ENCODE measurements around the gene MYO15B. TPM values are rescaled to one million over a fixed set of nuclear protein-coding genes. Genes with fewer than 3 reads are reported as not detected.

The MYO15B gene
- total and polyA plus RNA-seq, 2 of the 13 experiments (the other 11 are each of a cell fraction or from before 2014, with no cell fraction given) = 2.8 to 8.1 TPM

DNA sequence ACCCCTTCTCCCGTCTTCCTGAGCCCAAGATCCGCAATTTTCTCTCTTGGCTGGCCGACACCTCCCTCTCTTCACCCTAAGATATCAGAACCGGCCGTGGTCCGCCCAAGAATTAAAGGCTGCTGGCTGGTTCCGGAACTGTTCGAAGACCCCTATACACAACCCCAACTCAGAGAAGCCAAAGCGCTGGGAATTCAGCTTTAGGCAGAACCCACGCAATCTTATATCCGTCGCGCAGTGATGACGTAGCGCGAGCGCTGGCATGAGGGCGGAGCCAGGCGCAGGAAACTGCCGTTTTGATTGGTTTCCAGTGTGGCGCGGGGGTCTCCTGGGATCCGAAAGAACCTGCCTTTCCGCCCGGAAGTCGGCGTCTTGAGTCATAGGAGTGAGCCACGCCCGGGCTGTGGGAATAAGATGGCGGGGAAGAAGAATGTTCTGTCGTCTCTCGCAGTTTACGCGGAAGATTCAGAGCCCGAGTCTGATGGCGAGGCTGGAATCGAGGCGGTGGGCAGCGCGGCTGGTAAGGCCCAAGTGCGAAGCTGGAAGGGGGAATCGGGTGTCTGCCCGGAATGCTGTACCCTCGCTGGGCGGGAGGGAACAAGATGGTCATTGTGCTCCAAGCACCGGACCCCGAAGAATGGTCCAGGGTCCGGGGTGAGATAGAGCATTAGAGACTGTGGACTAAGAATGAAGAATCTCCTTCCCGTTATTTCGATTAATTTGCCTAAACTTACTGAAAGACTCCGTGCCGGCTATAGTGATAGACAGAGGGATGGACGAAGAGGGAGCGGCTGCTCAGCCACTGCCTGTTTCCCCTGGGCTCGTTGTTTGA lies 79.6 kb downstream of the MYO15B start, which contains the start of the genes RECQL5 and SAP30BP (continued):
- TF ChIP-seq ZBTB46 (CRISPR knock-in tag; IDR thresholded peaks at IDR 0.05; ENCODE audit: borderline replicate concordance) = no peak; the same call in 1 of the 2 replicates
- no peak for TF ChIP-seq ZNF589 (CRISPR knock-in tag; conservative IDR thresholded peaks at IDR 0.05)
- peak; percentile 86 for TF ChIP-seq POGZ (CRISPR knock-in tag; IDR thresholded peaks at IDR 0.05)
- peak; percentile 72 for TF ChIP-seq HCFC1 (IDR thresholded peaks at IDR 0.05; ENCODE audit: low read depth, low read length)
- TF ChIP-seq ASH2L (IDR thresholded peaks at IDR 0.05; ENCODE audit: insufficient read length, low read depth, low read length) = peak; percentile 97
- TF ChIP-seq TCF7 (IDR thresholded peaks at IDR 0.05; ENCODE audit: low read depth) = no peak
- peak; percentile 87 for TF ChIP-seq PITX1 (CRISPR knock-in tag; IDR thresholded peaks at IDR 0.05)
- TF ChIP-seq ZNF205 (CRISPR knock-in tag; IDR thresholded peaks at IDR 0.05) = peak; percentile 11; the same call in 1 of the 2 replicates
- TF ChIP-seq ZNF224 (CRISPR knock-in tag; IDR thresholded peaks at IDR 0.05) = 0 out of 2 replicates have a peak, but pooled peaks have one; percentile 86
- peak; percentile 83 for TF ChIP-seq TAF1 (CRISPR knock-in tag; IDR thresholded peaks at IDR 0.05)
- no peak for TF ChIP-seq ADNP (CRISPR knock-in tag; IDR thresholded peaks at IDR 0.05)
- TF ChIP-seq ARID3A (IDR thresholded peaks at IDR 0.05; ENCODE audit: low read depth, low read length) = no peak; the same call in 1 of the 2 replicates
- no peak for TF ChIP-seq ZSCAN20 (CRISPR knock-in tag; IDR thresholded peaks at IDR 0.05; ENCODE audit: borderline replicate concordance)
- TF ChIP-seq SYNCRIP (IDR thresholded peaks at IDR 0.05; ENCODE audit: insufficient read depth, low read depth, low read length) = no peak
- no peak for TF ChIP-seq ZNF552 (CRISPR knock-in tag; IDR thresholded peaks at IDR 0.05; ENCODE audit: borderline replicate concordance)
- peak; percentile 72; the same call in 1 of the 2 replicates for TF ChIP-seq HNRNPL (IDR thresholded peaks at IDR 0.05; ENCODE audit: low read depth, low read length)
- TF ChIP-seq SP1 (IDR thresholded peaks at IDR 0.05) = no peak
- peak; percentile 82 for TF ChIP-seq SP1 (CRISPR knock-in tag; IDR thresholded peaks at IDR 0.05)
- TF ChIP-seq, protein P1, sequence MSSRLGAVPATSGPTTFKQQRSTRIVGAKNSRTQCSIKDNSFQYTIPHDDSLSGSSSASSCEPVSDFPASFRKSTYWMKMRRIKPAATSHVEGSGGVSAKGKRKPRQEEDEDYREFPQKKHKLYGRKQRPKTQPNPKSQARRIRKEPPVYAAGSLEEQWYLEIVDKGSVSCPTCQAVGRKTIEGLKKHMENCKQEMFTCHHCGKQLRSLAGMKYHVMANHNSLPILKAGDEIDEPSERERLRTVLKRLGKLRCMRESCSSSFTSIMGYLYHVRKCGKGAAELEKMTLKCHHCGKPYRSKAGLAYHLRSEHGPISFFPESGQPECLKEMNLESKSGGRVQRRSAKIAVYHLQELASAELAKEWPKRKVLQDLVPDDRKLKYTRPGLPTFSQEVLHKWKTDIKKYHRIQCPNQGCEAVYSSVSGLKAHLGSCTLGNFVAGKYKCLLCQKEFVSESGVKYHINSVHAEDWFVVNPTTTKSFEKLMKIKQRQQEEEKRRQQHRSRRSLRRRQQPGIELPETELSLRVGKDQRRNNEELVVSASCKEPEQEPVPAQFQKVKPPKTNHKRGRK (CRISPR knock-in tag; IDR thresholded peaks at IDR 0.05) = no peak
- TF ChIP-seq THAP9 (CRISPR knock-in tag; IDR thresholded peaks at IDR 0.05; ENCODE audit: borderline replicate concordance) = peak; percentile 97
- TF ChIP-seq SIN3A (IDR thresholded peaks at IDR 0.05; ENCODE audit: borderline replicate concordance, low read depth, low read length) = no peak

All from HepG2 (cell line).